ENCODE measurements around the gene SLC38A3.

- TF ChIP-seq CTCF (IDR thresholded peaks at IDR 0.05; ENCODE audit: low read depth, low read length) (no peak), EZH2phosphoT487 (IDR thresholded peaks at IDR 0.05; ENCODE audit: low read depth) (no peak)
Measured at GRCh38 chr3:50254577-50255250, 49.6 kb downstream of the SLC38A3 start.

All from OCI-LY3 (cell line).